Loucy (cell line): ENCODE measurements around the gene STK11IP.

Experiments
- H2AFZ ChIP-seq: fragments of 200-600 bp; sonication (generic); 2 replicates; pipeline ENCODE4 v1.6.0; 2016; ENCODE audit warnings: antibody characterized with exemption, mild to moderate bottlenecking, low read length, moderate library complexity
- H3F3A ChIP-seq: fragments of 200-600 bp; 2 replicates; pipeline ENCODE4 v1.6.0; 2016; ENCODE audit warnings: antibody characterized with exemption, low read depth, mild to moderate bottlenecking
- H3K27me3 ChIP-seq: fragments of 200-600 bp; sonication (generic); 2 replicates; pipeline ENCODE4 v1.6.1; 2014; ENCODE audit warnings: low read length, mild to moderate bottlenecking; ENCODE audit not compliant: insufficient read depth, poor library complexity, severe bottlenecking
- H3K36me3 ChIP-seq: fragments of 200-600 bp; sonication (generic); 2 replicates; pipeline ENCODE4 v1.6.1; 2016; ENCODE audit warnings: low read length; ENCODE audit not compliant: insufficient read depth
- H3K4me1 ChIP-seq: fragments of 200-600 bp; sonication (generic); 2 replicates; pipeline ENCODE4 v1.5.1; 2014; ENCODE audit warnings: low read length, mild to moderate bottlenecking; ENCODE audit not compliant: insufficient read depth, poor library complexity, severe bottlenecking
- H3K4me2 ChIP-seq: fragments of 200-600 bp; sonication (generic); 2 replicates; pipeline ENCODE4 v1.6.0; 2014; ENCODE audit warnings: antibody characterized with exemption, low read length, low read depth, mild to moderate bottlenecking; ENCODE audit not compliant: poor library complexity, severe bottlenecking
- H3K4me3 ChIP-seq: fragments of 200-600 bp; sonication (generic); 2 replicates; pipeline ENCODE4 v1.5.1; 2014; ENCODE audit warnings: low read length, mild to moderate bottlenecking, mixed read lengths; ENCODE audit not compliant: poor library complexity, severe bottlenecking
- H3K79me2 ChIP-seq: fragments of 200-600 bp; sonication (generic); 2 replicates; pipeline ENCODE4 v1.6.1; 2014; ENCODE audit warnings: low read length; ENCODE audit not compliant: insufficient read depth
- H3K9ac ChIP-seq: fragments of 200-600 bp; sonication (generic); 2 replicates; pipeline ENCODE4 v1.6.0; 2014; ENCODE audit warnings: mild to moderate bottlenecking, low read depth, low read length, moderate library complexity; ENCODE audit not compliant: poor library complexity, severe bottlenecking
- H3K9me2 ChIP-seq: fragments of 200-600 bp; sonication (generic); replicated peaks from 2 replicates; pipeline ENCODE4 v1.6.1; 2016; ENCODE audit warnings: low read depth, low read length, mixed read lengths
- H3K9me3 ChIP-seq: fragments of 200-600 bp; sonication (generic); 2 replicates; pipeline ENCODE4 v1.6.1; 2014; ENCODE audit warnings: mild to moderate bottlenecking, antibody characterized with exemption, low read length, low read depth; ENCODE audit not compliant: insufficient read depth
- H4K20me1 ChIP-seq: fragments of 200-600 bp; sonication (generic); 2 replicates; pipeline ENCODE4 v1.6.0; 2014; ENCODE audit warnings: antibody characterized with exemption, low read length, mild to moderate bottlenecking; ENCODE audit not compliant: insufficient read depth, poor library complexity, severe bottlenecking
- EZH2phosphoT487 ChIP-seq: fragments of 200-600 bp; IDR thresholded peaks from 2 replicates; pipeline ENCODE4 v1.6.1; 2018; ENCODE audit warnings: antibody characterized with exemption, mild to moderate bottlenecking, moderate library complexity, borderline replicate concordance
- TF ChIP-seq, protein P1 (sequence below): fragments of 200-600 bp; sonication (generic); conservative IDR thresholded peaks from 2 replicates; pipeline ENCODE4 v1.5.1; 2014; ENCODE audit warnings: mild to moderate bottlenecking, antibody characterized with exemption, low read length

STK11IP gene

DNA sequence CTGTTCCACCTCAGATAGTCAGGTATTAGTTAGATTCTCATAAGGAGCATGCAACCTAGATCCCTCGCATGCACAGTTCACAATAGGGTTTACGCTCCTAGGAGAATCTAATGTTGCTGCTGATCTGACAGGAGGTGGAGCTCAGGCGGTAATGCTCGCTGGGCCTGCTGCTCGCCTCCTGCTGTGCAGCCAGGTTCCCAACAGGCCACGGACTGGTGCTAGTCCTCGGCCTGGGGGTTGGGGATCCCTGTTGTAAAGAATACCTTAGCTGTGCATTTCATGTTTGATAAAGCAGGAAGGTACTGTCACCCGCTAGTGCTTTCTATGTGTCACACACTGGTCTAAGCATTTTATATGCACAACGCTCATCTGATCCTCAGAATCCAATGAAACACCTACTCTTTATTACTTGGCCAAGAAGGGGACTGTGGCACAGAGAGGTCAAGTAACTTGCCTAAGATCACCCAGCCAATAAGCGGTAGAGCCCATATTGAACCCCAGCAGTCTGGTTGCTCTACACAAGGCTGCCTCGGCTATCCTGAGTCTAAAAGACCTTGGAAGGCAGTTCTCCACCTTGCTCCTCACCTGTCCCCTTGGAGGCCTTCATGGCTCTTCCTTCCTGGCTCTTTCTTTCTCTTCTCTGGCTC lies 65.6 kb downstream of the STK11IP start:
- Histone ChIP-seq H3K9me3 (no peaks in the 10 kb centered on the region), H3K4me1 (no peaks in the 10 kb centered on the region), H3K27me3 (no peaks in the 10 kb centered on the region), H2AFZ (no peak overlapping the region), H3K9ac (no peak overlapping the region), H4K20me1 (no peaks in the 10 kb centered on the region), H3K9me2 (no peaks in the 10 kb centered on the region), H3K4me3 (no peak overlapping the region), H3K79me2 (no peaks in the 10 kb centered on the region), H3K4me2 (no peak overlapping the region), H3F3A (no peaks in the 10 kb centered on the region), H3K36me3 (no peaks in the 10 kb centered on the region)
- TF ChIP-seq, protein P1, sequence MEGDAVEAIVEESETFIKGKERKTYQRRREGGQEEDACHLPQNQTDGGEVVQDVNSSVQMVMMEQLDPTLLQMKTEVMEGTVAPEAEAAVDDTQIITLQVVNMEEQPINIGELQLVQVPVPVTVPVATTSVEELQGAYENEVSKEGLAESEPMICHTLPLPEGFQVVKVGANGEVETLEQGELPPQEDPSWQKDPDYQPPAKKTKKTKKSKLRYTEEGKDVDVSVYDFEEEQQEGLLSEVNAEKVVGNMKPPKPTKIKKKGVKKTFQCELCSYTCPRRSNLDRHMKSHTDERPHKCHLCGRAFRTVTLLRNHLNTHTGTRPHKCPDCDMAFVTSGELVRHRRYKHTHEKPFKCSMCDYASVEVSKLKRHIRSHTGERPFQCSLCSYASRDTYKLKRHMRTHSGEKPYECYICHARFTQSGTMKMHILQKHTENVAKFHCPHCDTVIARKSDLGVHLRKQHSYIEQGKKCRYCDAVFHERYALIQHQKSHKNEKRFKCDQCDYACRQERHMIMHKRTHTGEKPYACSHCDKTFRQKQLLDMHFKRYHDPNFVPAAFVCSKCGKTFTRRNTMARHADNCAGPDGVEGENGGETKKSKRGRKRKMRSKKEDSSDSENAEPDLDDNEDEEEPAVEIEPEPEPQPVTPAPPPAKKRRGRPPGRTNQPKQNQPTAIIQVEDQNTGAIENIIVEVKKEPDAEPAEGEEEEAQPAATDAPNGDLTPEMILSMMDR = no peak
- no peak for TF ChIP-seq EZH2phosphoT487

DNA sequence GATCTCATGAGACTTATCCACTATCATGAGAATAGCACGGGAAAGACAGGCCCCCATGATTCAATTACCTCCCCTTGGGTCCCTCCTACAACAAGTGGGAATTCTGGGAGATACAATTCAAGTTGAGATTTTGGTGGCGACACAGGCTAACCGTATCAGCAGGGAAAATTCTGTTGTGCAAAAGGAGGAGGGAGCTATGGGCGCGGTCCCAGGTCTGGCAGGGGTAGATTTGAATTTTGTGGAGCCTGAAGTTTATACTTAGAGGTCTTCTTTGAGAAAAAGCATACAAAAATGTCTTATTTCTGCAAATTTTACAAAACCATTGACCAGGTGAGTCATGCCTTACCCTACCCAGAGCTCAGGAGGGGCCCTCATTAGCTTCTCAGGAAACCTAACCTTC lies 66.4 kb downstream of the STK11IP start:
- Histone ChIP-seq H2AFZ (no peak overlapping the region), H4K20me1 (no peaks in the 10 kb centered on the region), H3K9ac (no peak overlapping the region), H3K4me3 (no peak overlapping the region), H3K79me2 (no peaks in the 10 kb centered on the region), H3F3A (no peaks in the 10 kb centered on the region), H3K36me3 (no peaks in the 10 kb centered on the region), H3K4me2 (no peak overlapping the region), H3K4me1 (no peaks in the 10 kb centered on the region), H3K27me3 (no peaks in the 10 kb centered on the region), H3K9me2 (no peaks in the 10 kb centered on the region), H3K9me3 (no peaks in the 10 kb centered on the region)
- no peak for TF ChIP-seq EZH2phosphoT487
- TF ChIP-seq, protein P1 = no peak

DNA sequence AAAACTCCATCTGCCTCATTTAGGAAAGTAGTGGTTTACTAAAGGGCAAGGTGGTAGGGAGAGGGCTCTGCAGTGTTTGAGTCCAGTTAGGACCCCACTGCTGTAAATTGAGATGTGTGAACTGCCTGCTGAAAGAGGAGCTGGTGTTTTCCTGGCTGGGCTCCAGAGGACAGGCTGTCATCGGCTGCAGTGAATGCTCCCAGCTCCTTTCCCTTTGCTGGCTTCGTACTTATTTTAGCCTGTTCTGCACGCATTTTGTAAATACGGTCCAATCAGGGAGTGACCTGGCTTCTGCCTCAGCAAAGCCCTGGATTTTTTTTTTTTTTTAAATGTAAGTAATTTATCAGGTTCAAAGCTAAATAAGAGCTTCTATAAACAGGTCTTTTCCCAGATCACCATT lies 67.3 kb downstream of the STK11IP start:
- H3F3A ChIP-seq = no peaks in the 10 kb centered on the region
- H3K27me3 ChIP-seq = no peaks in the 10 kb centered on the region
- no peaks in the 10 kb centered on the region for H3K9me2 ChIP-seq
- TF ChIP-seq EZH2phosphoT487 = no peak
- TF ChIP-seq, protein P1 = no peak
- no peaks in the 10 kb centered on the region for H3K9me3 ChIP-seq
- no peak overlapping the region for H3K4me3 ChIP-seq
- no peak overlapping the region for H3K4me2 ChIP-seq
- no peak overlapping the region for H2AFZ ChIP-seq
- H3K79me2 ChIP-seq = no peaks in the 10 kb centered on the region
- H3K9ac ChIP-seq = no peak overlapping the region
- no peaks in the 10 kb centered on the region for H4K20me1 ChIP-seq
- no peaks in the 10 kb centered on the region for H3K36me3 ChIP-seq
- H3K4me1 ChIP-seq = no peaks in the 10 kb centered on the region
